ENCODE measurements around the gene BMERB1.

Gene BMERB1

GRCh38 chr16:15620611-15621195 is 186.3 kb downstream of the BMERB1 start:
- no peak for DNase-seq

DNA sequence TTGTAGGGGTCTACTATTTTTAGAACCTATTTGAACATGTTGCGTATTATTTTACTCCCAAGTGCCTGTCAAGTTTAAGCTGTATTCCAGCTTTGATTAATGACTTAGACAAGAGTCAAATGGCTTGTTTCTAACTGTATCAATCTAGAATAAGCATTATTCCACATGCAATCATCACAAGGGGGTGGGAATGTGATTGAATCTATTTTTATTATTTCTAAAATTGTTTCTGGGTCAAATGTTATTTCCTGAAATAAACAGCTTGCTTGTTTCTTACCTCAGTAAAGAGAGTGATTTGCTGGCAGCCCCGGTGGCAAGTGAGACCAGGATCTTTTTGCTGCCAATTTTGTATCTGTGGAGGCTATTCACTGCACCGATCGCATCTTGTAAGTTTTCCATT is 187.1 kb downstream of the BMERB1 start:
- DNase-seq: no peak

DNA sequence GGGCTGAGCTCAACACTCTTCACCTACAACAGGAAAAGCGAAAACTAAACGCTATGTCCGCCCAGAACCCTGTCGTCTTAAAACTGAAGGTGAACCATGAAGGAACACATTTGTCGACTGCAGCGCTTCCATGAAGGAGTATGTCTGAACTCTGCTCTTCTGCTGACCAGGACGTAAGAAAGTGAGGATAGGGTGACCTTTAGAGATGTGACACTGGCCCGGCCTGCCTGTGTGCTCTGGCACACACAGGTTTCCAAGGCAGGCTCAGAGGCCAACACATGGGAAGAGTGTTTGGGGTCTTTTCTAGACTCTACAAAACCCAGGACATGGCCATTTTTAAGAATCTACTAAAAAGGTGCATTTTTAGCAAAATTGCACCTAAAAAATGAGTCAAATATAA is 187.5 kb downstream of the BMERB1 start:
- DNase-seq: no peak

- no peak for DNase-seq
Measured at GRCh38 chr16:15631730-15632409, 197.5 kb downstream of the BMERB1 start.

- no peak for DNase-seq
Measured at GRCh38 chr16:15635926-15636325, 201.5 kb downstream of the BMERB1 start.

GRCh38 chr16:15636392-15636873 is 202.0 kb downstream of the BMERB1 start:
- no peak for DNase-seq
